ENCODE measurements around the gene CLRN2.
"Not testable (repeated sequence)": the region's sequence is repeated elsewhere in the genome, so short reads cannot be mapped to it uniquely, and the experiment has no call there.

Gene CLRN2

DNA sequence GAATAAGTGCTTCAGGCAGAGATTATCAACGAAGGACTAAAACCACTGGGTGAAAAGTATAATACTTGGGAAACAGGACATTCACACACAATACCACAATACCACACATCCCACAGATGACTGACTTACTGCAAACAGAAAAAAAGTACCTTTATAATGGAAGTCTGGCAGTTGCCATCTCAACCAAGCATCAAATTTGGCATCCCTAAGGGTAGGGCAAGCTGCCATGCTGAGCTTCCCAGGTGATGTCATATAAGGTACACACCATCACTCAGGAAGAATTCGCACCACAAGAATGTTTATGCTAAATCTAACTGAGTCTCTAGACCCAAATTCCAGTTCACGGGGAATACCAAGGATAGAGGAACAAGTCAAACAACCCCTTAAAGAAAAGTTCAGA lies 12.2 kb upstream of the CLRN2 start:
- DNase-seq (ENCODE audit: low spot score), result no peak

DNA sequence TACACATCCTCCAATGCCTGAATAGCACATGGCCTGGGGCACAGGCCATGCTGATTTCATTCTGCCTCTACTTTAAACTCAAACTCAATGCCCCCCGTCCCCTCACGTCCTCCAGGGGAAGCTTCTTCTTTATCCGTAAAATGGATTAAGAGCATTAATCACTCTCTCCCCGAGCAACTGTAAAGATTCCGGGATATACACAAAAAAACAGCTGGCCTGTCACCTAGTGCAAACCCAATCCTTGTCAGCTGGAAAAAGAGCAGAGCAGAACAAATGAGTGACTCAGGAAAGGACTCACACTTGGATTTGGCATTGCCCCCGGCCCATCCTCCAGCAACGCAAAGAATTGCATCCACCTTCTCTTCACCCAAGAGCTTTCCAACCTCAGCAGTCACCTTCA lies 10.9 kb upstream of the CLRN2 start:
- no peak for DNase-seq (ENCODE audit: low spot score)

DNA sequence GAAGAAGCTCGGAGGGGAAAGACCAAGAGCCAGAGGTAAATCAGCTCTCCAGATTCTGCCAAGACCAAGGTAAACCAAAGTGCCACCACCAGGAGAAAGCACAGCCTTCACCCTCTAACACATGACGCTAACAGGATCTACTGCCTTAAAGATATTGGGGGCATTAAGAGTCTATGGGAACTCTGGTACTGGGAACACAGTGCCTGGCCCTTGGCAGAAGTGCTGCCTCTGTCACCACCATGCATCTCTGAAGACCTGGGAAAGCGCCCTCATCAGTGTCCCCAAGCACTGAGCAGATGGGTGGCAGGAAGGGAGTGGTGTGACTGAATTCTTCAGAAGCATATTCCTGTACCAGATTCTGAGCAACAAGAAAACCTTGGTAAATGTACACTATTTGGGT lies 4.4 kb upstream of the CLRN2 start:
- no peak for DNase-seq (ENCODE audit: low spot score)

DNA sequence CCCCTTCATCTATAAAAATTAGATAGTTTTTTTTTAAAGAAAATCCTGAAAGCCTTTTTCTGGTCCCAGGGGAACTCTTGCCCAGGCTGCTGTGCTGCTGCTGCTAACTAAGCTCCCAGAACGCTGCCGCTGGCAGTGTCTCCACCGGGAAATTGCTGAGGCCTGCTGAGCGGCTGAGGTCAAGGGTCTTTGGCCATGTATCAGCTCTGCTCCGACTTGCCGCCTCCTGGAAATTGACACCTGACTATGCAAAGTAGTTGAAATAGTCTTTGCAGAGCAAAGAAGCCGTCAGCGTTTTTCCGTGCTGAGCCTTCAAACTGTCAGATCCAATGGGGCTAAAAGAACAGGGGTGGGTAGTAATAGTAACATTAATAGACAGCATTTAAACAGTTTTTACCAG lies 3.9 kb upstream of the CLRN2 start:
- no peak for DNase-seq (ENCODE audit: low spot score)

DNA sequence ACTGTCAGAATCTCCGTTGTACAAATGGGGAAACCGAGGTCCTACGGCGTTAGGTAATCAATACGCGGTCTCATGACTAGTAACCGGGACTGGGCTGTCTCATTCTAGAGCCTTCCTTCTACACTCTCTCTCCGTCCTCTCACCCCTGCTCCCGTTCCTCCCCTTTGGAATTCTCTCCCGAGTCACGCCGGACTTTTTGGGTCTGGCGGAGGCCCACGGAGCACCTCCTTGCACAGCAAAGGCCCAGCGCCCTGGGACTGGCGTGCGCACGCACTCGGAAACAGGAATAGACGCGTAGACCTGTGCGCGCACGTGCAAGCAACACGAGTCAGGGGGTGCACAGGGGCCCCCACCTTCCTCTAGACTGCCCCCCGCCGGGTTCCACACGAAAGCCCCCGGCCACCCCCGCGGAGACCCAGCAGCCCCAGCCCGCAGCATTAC lies 3.4 kb upstream of the CLRN2 start:
- no peak for DNase-seq (ENCODE audit: low spot score)

DNA sequence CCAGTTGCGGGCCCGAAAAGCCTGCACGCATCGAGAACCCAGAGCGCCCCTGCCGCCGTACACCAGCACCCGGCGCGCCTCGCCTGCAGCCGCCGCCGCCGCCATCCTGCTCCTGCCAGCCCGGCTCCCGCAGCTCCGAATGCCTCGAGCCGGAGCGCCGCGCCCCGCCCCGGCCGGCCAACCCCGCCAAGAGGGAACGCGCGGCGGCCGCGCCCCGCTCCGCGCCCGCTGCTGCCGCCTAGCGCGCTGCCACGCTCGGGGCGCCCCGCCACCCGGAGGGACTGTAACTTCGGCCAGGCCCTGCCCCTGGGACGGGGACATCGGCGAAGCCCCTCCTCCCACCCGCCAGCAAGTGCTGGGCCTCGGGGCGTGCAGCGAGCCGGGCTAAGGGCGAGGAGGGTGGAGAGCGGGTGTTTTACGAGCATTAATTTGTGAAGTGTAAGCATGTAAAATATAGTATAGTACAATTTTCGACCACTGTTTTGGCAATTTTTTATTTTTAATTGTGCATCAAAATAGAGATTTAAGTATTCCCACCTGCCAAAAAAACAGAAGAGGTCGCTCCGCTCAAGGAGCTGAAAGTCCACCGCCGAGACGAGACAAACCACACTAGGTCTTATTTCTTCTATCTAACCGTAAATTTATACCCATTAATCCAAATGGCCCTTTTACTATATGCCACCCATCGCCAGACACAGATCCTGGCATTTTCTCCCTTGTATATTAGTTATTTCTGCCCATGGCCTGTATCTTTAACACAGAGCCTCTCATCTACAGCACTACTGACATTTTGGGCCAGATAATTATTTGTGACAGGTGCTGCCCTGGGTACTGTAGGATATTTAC lies 2.8 kb upstream of the CLRN2 start, which contains the start of gene QDPR:
QDPR (minus strand) TSS at position 141 of the 846 bp plus-strand sequence; CDS start at position 105, 36 bp downstream.
- peak; percentile 78 for DNase-seq (ENCODE audit: low spot score)

DNA sequence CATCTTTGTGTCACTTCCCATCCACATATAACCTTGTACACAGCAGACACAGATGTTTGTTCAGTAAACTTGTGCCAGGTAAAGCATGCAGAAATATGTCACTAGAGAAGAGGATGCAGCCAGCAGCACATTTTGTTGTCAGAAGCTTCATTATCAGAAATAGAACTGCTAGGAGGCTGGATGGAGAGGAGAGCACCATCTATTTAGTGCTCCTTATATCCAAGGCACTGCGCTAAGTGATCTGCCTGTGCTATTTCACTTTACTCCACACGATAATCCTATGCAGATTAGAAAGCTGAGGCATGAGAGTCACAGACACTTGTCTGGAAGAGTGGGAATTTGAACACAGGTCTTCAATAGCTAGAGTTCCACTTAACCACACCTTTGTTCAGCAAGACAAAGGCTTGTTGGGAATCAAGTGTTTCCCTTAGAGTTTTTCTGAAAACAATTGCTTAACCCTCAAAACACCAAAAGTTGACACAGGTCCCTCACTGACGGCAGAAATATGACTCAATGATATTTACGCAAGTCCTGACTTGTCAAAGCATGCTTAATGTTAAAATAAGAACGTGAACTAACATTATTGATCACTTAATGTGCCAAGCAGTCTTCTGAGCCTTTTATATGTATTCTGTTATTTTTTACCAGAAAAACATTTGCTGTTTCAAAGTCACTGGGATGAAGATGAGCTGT lies 1.8 kb upstream of the CLRN2 start:
- no peak for DNase-seq (ENCODE audit: low spot score)

DNA sequence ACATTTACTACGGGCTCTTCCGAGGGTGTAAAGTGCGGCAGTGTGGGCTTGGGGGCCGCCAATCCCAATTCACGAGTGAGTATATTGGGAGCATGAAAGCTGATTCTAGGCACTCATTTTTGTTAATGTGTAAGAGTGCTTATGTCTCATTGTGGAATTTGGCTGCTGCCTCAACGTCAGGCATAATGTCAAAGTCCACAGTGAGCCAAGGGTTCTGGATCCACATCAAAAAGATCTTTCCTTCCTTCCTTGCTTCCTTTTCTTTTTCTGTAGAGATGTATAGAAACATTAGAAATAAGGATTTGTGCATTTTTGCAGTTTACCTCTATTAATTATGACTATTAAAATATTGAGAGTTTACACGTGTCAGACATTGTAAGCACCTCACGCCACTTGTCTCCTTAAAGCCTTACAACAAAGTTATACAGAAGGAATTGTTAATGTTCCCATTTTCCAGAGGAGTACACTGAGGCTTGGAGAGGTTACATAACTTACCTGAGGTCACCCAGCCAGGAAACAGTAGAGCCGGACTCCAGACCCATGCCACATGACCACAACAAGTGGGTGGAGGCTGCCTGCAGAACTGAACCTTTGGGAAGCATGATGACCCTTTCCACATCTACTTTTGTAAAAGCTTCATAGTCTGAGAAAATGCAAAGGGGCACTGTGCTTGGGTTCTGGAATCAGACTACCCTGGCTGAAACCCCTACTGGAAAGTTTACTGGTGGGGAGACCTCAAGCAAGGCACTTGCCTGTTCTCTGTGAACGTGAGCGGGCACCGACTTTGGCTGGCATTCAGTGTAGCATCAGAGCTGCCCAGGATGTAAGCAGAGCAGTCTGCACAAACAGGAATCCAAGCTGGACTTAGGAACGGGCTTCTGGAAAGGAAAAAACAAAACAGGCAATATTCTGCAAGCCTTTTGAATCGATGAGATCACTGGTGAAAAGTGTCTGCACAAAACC lies 761 bp downstream of the CLRN2 start:
- no peak for DNase-seq (ENCODE audit: low spot score)

DNA sequence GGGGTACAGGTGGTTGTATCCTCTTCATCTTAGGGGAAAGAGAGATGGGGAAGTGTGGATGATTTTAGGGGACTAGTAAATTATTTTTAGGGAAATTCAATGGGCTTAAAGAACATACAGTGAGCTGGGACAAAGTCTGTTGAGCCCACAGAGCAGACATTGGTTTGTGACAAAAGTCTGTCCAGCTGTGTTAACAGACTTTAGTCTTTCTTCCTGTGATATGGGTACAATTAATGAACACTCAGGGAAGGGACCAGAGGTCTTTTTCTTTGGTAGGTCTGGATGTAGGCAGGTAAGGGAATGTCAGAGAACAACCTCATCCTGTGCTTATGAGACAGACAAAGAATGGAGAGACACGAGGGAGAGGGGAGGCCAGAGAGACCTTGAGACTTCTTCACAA lies 2.0 kb downstream of the CLRN2 start:
- DNase-seq (ENCODE audit: low spot score), result no peak

DNA sequence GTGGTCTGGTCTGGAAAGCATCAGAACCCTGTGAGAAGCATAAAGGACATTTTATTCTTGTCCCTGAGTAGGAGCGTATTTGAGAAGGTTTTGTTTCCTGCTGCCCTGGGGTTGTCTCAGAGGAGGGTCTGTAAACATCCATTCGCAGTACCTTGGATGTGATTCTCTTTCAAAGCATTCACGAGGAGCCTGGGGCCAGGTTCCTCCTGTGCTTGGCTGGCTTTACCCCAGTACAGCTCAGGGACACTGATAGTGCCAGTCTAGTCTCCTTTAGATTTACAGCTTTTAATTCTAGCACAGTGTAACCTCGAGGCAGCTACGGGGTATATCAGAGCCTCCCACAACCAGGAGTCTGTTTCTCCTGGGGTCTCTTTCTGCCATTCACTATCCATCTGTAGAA lies 2.7 kb downstream of the CLRN2 start:
- DNase-seq (ENCODE audit: low spot score), result no peak

DNA sequence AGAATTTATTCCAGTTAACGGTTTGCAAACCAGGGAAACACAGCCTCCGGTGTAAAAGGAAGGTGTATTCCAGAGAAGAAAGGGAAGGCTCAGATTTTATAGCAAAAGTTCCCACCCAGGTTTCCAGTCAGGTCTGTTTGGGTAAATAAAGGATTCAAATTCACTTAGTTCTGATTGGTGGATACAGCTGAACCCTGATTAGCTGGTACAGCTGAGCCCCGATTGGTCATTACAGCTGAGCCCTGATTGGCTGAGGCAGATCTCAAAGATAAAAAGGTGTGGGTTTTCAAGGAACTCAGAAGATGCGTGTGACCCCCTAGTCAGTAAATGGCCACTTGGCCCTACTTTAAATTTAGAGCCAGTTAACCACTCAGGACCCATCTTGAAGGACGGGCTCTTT lies 6.6 kb downstream of the CLRN2 start:
- DNase-seq (ENCODE audit: low spot score), result no peak

DNA sequence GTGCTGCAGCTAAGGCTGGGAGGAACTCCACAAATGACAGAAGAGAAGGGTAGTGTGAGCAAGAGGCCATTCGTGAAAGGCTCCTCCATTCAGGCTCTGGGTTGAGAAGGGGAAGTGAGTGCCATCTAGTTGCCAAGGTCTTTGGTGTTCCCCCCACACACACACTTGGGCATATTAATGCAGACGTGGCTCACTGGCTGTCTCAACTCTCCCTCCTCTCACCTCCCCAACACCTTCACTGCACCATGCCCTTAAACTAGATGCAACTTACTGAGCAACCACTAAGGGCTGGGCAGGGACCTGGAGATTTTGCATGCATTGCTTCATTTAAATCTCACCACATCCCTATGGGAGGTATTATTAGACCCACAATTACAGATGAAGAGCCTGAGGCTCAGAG lies 8.7 kb downstream of the CLRN2 start:
- no peak for DNase-seq (ENCODE audit: low spot score)

DNA sequence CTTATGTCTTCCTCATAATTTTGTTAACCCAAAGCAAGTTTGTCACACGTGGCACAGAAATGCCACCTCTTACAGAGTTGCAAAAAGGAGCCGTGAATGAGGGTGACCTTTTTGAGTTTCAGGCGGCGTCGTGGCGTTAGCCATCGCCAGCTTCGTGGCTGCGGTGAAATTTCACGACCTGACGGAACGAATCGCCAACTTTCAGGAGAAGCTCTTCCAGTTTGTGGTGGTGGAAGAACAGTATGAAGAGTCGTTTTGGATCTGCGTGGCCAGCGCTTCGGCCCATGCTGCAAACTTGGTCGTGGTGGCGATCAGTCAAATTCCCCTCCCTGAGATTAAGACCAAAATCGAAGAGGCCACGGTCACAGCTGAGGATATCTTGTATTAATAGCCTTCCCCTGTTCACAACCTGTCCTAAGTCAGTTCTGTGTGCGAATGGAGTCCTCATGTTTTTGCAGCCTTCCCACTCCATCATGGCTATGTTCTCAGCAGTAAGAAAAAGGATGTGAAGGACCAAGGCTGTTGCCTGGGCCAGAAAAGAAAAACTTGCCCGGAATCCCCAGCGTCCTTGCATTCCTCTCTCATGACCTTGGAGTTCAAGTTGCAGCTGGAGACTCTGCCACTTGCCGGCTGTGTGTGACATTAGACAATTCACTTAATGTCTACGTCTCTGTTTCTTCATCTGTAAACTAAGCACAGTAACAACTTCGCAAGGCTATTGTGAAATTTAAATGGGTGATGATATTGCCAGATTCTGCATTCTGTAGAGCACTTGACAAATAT lies 11.9 kb downstream of the CLRN2 start:
- no peak for DNase-seq (ENCODE audit: low spot score)

DNA sequence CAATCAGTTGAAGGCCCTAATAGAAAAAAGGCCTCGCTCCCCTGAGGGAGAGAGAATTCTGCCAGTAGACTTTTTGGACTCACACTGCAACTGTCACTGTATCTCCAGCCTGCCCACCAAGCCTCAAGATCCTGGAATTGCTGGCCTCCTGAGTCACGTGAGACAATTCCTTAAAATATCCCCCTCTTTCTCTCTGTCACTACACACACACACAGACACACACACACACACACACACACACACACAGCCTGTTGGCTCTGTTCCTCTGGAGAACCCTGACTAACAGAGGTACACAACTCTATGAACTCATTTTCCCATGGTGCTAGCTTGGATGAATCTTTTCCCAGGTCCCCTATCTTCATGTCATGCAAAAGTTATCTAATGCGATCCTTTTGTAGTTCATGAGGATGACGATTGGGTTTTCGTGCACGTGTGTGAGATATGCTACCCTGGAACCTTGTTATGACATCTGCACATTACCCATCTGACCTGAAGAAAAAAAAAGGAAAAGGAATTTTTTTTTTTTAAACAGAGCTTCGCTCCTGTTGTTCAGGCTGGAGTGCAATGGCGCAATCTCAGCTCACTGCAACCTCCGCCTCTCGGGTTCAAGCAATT lies 13.7 kb downstream of the CLRN2 start:
- no peak for DNase-seq (ENCODE audit: low spot score)

DNA sequence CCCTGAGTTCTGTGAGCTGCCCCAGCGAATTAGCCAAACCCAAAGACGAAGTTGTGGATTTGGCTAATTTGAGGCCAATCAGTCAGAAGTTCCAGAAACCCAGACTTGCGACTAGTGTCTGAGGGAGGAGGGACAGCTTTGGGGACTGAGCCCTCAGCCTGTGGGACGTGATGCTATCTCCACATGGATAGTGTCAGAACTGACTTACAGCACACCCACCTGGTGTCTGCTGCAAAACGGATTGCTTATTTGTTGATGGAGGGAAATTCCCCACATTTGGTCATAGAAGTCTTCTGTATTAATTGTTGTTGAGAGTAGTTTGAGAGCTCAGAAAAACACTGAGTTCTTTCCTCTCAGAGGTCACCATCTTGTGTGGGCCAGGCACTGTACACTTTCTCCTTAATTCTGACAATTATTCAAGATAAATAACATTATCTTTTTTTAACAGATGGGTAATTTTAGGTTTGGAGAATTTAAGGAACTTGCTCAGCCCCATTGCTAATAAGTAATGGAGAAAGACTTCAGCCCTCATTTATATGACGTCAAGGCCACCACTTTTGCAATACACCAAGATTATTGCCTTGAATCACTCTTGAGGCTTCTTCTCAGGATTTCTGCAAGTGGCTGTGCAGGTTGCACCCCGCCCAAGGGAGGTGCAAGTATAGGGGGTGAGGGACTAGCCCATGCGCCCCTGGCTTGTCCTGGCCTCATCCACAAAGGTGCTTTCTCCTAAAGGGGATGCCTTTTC lies 16.7 kb downstream of the CLRN2 start:
- DNase-seq (ENCODE audit: low spot score), result no peak

DNA sequence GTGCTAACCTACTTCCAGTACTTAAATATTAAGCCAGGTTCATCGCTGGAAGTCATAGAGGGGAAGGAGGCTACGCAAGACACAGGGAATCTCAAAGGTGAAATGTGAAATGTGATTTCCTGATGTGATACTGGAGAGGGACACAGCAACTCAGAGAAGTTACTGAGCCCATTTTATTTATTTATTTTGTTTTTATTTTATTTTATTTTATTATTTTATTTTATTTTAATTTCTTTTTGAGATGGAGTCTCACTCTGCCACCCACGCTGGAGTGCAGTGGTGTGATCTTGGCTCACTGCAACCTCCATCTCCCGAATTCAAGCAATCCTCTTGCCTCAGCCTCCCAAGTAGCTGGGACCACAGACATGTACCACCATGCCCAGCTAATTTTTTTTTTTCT lies 19.7 kb downstream of the CLRN2 start:
- DNase-seq (ENCODE audit: low spot score), result no peak

DNA sequence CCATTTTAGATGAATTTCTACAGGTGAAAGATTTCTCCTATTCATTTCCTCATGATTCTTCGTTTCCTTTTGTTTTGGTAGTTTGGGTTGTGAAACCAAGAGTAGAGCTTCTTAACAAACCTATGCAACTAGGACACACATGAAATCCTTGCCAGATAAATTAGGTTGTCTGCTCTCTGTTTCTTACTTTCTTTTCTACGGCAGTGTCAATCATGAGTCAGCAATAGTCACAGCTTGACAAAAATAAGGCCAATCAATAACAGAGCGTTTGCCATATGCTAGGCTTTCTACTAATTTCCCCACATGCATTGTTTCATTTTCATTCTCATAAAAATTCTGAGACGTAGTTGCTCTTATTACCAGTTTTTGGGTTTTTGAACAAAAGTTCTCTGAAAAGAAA lies 20.3 kb downstream of the CLRN2 start:
- no peak for DNase-seq (ENCODE audit: low spot score)

DNA sequence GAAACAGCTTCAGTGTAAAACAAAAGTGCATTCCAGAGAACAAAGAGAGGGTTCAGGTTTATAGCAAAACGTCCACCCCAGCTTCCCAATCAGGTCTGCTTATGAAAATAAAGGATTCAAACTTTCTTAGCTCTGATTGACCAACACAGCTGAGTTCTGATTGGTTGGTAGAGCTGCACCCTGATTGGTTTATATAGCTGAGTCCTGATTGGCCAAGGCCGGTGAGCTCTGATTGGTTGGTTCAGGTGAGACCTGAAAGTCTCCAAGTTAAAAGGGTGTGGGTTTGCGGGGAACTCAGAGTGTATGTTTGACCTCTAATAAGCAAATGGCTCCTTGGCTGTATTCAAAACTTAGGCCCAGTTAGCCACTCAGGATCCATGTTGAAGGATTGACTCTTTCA lies 20.9 kb downstream of the CLRN2 start:
- DNase-seq (ENCODE audit: low spot score), result no peak

DNA sequence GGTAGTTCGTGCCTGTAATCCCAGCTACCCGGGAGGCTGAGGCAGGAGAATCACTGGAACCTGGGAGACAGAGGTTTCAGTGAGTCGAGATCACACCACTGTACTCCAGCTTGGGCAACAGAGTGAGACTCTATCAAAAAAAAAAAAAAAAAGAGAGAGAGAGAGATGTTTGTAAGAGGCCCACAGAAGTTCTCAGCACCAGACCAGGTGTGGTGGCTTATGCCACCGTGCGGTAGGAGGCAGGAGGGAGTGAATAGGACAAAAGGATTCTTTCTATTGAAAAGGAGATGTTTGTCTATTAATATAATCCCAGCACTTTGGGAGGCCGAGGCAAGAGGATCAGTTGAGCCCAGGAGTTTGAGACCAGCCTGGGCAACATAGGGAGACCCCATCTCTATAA lies 22.1 kb downstream of the CLRN2 start:
- not testable (repeated sequence) for DNase-seq (ENCODE audit: low spot score)

DNA sequence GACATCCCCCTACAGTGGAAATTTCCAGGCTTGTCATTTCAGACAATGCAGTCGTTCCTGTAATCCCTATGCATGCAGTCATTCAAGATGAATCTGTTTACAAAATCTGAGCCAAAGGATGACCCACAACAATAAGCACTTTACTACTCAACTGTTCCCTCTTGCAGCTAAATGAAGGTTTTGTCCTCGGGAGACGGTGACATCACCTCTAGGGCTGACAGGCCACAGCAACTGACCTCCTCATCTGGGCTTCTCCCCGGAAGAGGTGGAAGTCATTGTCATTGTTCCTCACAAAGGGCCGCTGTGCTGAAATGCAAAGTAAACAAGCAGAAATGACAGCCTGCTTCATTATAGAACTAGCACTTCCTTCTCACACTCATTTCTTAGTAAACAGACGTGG lies 29.2 kb downstream of the CLRN2 start:
- DNase-seq (ENCODE audit: low spot score), result no peak

All from SK-N-DZ (cell line).